ENCODE data around the gene GCK.

DNA sequence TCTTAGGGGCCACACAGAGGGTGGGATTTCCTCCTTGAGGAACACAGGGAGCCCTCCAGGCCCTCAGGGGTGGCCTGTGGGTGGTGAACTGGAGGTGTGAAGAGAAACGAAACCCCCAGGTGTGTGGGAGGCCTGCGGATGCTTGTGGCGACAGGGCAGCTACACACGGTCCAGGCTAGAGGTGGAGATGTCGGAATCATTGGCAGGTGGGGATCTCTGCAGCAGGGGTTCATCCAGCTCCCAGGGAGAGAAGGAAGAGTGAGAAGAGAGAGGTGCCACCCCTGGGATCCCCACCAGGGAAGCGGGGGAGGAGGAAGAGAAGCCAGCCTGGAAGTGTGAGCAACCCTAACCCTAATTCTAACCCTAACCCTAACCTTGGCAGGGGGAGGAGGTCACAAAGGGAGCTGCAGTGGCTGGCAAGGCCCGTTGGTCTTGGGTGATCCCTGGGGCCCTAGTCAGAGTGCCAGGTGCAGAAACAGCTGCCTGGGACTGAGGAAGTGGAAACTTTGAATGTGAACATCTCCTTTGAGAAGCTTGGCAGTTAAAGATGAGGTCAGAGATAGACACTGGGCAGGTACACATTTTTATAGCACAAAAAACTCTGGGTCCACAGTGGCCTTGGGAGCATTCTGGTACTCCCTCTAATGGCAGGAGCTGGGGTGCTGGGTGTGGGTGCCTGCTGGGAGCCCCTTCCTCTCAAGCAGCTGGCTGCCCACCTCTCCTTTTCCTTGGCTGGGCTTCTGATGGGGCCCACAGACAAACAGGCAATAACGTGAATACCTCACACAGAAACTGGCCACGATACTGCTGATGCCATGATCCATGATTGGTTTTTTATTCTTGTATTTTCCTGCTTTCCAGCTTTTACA is 91.9 kb downstream of the GCK start:
- TF ChIP-seq, protein P1, sequence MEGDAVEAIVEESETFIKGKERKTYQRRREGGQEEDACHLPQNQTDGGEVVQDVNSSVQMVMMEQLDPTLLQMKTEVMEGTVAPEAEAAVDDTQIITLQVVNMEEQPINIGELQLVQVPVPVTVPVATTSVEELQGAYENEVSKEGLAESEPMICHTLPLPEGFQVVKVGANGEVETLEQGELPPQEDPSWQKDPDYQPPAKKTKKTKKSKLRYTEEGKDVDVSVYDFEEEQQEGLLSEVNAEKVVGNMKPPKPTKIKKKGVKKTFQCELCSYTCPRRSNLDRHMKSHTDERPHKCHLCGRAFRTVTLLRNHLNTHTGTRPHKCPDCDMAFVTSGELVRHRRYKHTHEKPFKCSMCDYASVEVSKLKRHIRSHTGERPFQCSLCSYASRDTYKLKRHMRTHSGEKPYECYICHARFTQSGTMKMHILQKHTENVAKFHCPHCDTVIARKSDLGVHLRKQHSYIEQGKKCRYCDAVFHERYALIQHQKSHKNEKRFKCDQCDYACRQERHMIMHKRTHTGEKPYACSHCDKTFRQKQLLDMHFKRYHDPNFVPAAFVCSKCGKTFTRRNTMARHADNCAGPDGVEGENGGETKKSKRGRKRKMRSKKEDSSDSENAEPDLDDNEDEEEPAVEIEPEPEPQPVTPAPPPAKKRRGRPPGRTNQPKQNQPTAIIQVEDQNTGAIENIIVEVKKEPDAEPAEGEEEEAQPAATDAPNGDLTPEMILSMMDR (IDR thresholded peaks at IDR 0.05), result no peak
- TF ChIP-seq EZH2 (IDR thresholded peaks at IDR 0.05; ENCODE audit: borderline replicate concordance, insufficient read depth, low read depth, low read length, poor library complexity, severe bottlenecking), result no peak
